Left renal pelvis (tissue), 4 donors: ENCODE data around the gene RCAN2. TPM values are rescaled to one million over a fixed set of nuclear protein-coding genes. Genes with fewer than 3 reads are reported as not detected.
"Not testable (repeated sequence)": the region's sequence is repeated elsewhere in the genome, so short reads cannot be mapped to it uniquely, and the experiment has no call there.

Source experiments
- DNase-seq, 4 donors: peaks; one replicate each; pipeline ENCODE4 v3.0.0-alpha.2; 2013; ENCODE audit warnings: low read depth in 4 of 4, low spot score in 3 of 4
- polyA plus RNA-seq, 4 donors: library from polyadenylated mRNA; unstranded; fragments of 120-200 nt; gene quantifications; one replicate each; pipeline ENCODE4 v1.2.1, GENCODE V29; 2013; ENCODE audit not compliant: insufficient read length in 4 of 4

Gene RCAN2
- polyA plus RNA-seq, 4 donors = 7.8 to 30.7 (median 23.8) TPM

DNA sequence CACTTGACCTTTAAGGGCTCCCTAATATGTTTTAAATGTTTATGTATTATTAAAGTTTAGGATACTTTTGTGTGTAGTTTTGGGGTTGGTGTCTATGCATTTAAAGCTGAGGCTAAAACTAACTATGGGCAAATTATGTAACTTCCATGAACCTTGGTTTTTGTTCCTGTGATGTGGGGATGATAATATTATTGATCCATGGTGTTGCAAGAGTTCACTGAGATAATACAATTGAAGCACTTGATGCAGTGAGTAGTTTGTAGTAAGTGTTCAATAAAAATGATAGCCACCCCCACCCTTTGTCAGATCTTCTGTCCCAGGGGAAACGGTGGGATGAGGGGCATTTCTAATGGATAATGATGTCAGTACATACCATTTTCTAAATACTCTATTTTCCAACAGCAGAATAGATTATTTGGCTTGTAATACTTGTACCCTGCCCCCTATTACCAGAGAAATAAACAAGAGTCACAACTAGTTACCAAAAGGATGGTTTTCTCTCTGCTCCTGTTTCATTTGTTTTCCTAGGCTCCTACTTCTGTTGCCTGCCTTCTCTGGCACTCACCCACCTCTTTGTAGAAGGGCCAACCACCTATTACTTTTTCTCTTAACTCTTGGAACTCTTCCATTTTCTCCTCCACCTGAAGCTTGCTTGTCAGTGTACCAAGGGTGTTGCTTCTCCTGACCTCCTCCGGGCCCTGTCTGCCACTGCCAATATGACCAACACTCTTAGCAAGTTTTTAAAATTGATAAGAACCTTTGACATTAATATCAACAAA lies 97.9 kb downstream of the RCAN2 start:
- DNase-seq = no peak

DNA sequence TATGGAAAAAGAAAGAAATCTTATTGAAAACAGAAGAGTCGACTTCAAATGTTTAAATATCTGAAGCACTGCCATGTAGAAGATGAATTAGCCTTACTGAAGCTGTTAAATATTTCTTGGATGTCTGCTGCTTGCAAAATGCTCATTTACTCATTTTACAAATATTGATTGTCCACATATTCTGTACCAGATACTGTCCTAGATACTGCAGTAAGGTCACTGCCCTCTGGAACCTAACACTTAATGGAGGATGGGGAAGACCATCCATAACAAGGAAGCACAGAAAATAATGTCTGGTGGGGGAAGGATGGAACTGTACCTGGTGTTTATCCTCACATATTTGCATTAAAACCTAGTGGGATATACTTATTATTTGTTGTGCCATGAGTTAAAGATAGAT lies 99.0 kb downstream of the RCAN2 start:
- DNase-seq = no peak

DNA sequence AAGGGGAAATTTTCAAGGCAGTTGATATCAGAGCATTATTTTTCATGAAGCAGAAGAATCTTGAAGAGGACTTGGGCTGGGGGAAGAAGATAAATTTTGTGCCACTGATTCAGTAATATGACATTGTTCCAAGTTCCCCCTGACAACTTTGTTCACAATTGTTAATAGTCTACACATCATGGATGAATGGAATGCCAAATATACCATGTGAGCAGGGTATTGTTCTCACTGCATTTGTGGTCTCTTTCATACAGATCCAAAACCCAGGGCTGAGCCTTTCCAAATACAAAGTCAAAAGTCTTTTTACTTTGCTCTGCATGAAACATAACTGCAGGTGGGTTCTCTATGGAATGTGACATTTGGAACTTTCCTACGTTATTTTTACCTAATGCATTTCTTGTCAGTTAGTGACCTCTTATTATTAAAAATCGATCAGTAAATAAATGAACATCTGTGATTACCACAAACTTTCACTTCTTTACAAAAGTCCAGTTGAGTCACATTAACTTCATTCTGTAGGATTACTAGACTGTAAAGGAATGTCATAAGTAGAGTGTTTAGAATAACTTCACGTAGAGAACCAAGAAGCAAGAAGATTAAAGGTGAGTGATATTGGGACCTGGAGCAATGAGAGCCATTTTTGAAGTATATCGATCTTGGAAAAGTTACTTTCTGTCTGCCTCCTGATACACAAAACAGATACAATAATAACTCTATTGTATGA lies 100.9 kb downstream of the RCAN2 start:
- DNase-seq = no peak

DNA sequence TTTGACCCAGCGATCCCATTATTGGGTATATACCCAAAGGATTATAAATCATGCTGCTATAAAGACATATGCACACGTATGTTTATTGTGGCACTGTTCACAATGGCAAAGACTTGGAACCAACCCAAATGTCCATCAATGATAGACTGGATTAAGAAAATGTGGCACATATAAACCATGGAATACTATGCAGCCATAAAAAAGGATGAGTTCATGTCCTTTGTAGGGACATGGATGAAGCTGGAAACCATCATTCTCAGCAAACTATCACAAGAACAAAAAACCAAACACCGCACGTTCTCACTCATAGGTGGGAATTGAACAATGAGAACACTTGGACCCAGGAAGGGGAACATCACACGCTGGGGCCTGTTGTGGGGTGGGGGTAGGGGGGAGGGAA lies 103.5 kb downstream of the RCAN2 start:
- not testable (repeated sequence) for DNase-seq

DNA sequence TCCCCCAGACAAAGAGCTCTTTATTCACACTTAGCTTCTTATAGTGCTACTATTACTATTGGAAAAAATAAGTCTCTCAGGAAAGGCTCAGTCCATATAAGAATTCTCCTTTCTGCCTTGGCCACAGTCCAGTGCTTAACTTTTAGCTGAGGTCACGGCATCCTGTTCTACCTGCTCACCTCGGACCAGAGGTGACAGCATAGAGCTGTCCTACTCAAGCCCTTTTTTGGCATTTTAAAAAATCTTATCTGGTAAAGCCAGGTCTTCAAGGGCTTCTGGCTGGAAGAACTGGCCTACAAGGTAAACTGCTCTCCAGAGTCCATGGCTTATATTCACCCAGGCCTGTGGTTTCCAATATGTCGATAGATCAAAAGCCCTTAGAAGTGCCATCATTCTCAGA lies 109.7 kb downstream of the RCAN2 start:
- no peak for DNase-seq

DNA sequence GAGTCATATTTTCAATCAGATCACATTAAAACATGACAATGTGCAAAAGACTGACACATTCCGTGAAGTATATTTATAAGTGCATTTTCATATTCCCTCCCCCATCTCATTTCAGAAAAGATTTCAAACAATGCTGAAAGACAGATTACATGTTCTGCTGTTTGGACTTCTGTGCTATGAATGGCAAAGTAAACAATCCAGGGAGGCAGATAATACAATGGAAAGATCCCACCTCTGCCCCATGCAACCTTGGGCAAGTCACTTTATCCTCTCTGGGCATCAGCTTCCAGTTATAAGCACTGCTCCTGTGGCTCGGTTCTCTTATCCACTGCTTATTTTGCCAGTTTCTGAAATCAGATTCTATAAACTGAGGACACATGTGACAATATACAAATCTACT lies 110.2 kb downstream of the RCAN2 start:
- DNase-seq = no peak

DNA sequence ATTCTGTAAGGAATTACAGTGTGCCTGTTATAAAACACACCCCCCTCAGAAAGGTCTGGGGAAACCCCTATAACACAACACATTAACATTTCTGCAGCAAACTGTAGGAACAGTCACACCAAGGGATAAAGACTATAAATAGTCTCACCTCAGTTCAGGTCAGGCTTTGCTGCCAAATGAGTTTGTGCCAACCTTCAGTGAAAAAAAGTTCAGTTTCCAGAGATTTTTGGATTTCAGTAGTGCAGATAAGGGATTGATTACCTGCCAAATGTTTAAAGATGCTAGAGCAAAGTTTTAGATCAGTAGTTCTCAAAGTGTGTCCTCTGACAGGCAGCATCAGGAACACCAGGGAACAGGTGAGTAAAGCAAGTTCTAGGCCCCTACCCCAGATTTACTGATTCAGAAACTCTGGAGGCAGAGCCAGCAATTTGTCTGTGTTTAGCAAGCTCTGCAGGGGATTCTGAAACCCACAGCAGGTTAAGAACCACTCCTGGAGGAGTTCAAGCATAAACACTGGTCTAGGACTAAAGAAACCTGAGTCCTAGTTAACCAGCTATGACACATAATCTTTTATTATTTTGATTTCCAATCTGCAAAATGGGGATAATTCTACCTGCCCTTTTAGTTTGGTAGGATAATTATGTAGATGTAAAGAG lies 111.0 kb downstream of the RCAN2 start:
- DNase-seq = no peak

DNA sequence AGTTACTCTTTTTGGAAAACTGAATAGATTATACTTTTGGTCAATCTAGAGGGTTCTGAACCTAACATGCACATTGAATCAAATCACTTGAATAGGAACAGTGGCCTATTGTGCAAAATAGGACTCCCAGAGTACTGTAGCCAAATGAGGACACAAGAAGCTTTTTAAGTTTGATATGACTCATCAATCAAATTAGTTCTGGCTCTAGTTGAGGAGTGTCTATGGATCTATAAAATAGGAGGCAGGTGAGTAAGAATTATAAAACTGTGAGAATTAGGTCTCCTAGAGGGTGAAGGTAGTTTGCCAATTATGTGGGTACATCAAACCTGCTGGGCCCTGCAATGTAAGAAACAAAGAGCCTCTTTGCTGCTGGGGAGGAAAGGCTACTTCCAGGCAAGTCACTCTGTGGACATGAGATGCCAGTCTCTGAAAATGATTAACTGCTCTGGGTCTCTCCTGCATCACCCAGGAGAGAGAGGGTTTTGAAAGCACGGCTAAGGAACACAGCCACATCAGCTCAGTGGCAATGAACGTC lies 112.3 kb downstream of the RCAN2 start:
- no peak for DNase-seq

DNA sequence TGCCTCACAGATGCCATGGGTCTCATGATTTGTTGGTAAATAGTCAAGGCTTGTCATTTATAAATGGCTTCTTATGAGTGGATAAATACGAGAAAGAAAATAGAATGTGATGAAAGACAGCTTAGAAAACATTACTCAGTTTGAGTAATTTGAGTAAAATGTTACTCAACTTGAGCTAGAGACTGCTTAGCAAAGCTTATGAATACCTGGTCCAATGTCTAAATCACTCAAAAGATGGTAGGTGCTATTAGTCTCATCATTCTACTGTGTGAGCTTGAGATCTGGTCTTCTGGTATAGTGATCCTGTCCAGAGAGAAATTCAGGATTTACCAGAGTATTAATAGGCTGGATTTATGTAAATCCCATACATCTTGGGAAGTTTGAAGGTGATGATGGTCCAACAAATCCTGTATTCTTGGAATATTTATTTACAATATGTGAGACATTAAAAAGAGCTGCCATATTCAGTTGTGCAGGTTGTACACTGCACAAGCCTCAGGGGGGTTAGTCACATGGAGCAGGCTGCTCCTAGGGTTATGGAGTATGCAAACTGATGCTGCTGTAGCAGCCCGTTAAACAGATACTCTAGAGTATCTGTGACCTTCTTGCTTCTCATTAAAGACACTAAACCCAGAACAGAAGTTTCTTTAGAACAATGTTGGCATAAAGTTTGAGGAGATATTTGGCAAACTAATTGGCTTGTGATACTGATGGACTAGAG lies 112.9 kb downstream of the RCAN2 start:
- DNase-seq = no peak

DNA sequence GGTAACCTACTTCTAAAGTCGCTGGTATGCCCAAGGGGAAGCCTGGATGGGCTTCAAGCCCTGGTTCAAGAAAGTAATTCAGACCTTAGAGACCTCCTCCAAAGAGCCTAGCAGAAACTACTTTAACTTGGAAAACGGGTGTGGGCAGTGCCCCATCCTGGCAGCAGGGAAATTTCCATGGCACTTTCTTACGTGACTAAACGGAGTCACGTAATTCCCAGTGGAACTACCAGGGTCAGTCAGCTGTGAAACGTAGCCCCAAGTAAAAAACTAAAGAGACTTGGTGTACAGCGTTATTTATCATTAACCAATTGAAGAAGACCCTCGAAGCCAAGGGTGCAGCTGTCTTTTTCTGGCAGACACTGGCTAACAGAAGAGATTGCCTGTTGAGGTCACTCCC lies 114.0 kb downstream of the RCAN2 start:
- no peak for DNase-seq

DNA sequence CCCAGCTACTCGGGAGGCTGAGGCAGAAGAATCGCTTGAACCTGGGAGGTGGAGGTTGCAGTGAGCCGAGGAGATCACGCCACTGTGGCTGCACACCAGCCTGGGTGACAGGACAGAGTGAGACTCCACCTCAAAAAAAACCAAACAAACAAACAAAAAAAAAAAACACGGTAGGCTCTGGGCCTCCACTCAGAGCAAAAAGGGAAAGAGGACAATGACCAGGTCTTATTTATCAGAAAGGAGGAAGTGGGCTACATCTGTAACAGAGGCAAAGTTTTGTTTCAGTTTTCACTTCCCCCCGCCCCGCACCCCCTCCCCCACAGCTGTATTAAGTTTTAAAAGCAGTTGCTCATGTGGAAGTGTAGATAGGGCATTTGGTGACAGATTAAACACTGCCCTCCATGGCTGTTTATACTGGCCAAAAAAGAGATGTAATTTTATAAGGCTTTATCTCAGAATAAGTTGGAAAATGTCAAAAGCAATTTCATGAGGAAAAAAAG lies 114.6 kb downstream of the RCAN2 start:
- no peak for DNase-seq

DNA sequence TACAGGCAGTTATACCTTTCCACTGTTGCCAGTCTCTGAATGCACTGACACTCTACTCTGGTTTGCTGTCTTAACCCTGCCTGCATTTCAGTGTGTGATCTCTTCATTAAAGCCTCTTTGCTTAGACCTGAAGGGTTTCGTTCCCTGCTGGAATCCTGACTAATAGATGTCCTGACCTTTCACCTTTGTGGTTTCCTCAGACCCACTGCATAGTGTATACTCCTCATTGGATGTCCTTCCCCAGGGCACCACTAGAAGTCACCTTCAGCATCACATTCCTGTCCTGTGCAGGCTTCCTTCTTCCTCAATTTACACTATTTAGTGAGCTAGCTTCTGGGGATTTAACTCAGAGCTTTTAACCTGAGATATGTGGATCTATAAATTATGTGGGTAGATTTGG lies 120.6 kb downstream of the RCAN2 start:
- no peak for DNase-seq

DNA sequence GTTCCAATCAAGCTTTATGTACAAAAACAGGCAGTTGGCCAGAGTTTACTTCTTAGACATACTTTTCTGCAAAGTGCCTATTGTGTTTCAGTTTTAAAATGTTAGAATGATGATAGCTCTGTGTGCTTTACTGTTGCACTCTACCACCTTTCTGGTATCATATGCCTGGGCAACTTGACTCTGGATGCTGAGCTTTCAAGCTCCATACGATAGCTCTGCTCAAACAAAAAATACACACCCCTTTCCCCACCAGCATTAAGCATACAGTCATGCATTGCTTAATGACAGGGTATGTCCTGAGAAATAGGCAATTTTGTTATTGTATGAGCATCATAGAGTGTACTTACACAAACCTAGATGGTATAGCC lies 123.1 kb downstream of the RCAN2 start:
- no peak for DNase-seq

DNA sequence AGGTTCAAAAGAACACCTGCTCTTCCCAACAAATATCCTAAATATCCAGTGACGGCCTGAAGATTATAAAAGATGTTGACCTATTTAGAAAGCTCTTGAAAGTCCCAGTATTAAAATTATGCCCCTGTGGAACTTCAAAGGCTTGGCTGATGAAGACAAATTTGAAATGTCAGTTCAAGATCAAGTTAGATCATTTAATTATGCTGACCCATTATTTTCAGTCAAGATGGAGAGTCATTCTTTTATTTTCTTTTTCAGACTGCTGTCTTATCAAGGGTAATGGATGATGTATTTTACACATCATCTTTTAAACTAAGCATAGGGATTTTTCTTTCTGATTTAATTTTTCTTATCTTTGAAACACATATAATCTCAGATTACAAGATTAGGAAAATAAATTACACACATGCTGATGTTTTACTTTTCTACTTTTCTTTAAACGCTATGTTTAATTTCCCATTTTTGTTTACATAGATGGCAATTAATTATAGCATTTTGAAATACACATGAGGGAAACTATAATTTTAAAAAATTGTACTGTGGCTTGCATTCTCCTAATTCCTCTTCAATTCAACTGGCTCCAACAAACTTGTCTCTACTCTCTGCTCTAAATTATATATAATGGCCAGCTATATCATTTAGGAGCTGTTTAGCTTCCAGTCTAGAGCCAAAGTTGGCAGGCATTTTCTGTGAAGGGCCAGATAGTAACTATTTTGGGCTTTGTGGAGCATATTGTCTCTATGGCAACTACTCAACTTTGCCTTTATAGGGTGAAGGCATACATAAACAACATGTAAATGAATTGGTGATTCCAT lies 123.7 kb downstream of the RCAN2 start:
- DNase-seq = peak; percentile 31 to 46 (median 36)

DNA sequence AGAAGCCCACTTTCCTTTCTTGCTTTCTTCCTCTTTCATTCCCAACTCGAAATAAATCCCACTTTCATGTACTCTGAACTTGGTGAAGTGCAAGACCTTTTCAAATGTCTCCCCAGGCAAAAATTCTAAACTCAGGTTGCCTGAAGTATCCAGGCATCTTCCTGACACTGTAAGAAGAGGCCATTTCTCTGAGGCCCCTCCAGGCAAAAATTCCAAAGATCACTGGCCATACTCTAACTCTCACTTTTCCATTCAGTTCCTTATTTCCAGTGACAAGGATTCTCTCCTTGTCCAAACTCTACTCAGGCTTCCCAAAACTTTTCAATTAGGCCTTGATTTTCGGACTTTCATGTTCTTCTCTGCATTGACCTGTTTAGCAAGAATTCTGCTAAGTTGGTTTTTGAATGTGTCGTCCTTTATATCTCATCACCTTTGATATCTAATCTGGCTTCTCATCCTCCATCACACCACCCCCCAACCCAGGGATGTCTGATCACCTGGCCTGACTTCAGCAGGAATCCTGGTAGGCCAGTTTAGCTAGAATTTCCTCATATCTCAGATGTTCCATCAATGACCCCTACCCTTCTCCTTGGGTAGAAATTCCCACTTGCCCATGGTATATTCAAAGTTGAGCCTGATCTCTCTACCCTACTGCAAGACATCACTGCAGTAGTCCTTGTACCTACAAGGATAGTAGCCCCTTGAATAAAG lies 124.9 kb downstream of the RCAN2 start:
- no peak for DNase-seq

DNA sequence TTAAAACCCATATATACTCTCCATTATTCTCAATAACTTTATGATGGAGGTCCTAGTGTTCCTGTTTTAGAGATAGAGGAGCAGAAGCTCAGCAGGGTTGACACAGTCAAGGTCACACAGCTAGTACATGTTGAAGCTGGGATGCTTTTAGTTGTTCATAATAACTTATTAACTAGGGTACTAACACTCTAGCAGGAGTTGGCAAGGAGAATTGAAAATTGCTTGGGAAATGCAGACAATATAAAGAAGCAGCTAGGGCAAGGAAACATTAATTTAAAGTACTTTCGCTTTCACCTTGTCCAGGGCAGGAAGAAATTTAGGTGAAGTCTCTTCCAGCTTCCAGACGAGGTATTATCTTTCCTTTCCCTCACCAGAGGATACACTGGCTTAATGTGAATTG lies 133.7 kb downstream of the RCAN2 start:
- no peak for DNase-seq

DNA sequence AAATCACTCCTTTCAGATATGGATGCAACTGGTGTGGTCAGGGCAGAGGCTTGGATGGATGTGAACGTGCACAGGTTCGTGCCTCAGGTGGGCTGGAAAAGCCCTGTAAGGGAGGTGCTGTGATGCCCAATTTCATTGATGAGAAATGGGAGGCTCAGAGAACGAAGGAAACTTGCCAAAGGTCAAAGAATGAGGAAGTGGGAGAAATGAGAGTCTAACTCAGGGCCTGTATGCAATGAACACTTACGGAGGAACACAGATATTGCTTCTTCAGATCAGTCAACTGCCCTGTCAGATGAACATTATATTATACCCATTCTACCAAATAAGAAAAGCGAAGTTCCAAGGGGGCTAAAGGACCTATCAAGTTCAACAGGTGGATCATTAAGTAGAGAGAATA lies 134.7 kb downstream of the RCAN2 start:
- no peak for DNase-seq

DNA sequence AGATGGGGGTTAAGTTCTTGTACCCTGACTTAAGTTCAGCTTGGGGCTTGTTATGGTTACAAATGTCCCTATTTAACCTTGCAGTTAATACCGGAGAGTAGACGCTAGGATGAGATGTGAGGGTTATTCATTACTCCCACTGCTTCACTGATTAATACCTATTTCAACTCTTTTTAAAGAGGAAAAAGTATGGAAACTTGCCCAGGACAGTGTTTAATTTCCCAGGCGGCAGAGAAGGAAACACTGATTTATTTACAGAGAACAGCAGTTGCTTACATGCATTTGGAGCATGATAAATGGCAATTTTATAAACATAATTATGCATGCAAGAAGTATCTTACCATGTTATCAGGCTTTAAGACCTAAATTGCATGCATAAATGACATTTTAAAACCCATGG lies 137.7 kb downstream of the RCAN2 start:
- no peak for DNase-seq

DNA sequence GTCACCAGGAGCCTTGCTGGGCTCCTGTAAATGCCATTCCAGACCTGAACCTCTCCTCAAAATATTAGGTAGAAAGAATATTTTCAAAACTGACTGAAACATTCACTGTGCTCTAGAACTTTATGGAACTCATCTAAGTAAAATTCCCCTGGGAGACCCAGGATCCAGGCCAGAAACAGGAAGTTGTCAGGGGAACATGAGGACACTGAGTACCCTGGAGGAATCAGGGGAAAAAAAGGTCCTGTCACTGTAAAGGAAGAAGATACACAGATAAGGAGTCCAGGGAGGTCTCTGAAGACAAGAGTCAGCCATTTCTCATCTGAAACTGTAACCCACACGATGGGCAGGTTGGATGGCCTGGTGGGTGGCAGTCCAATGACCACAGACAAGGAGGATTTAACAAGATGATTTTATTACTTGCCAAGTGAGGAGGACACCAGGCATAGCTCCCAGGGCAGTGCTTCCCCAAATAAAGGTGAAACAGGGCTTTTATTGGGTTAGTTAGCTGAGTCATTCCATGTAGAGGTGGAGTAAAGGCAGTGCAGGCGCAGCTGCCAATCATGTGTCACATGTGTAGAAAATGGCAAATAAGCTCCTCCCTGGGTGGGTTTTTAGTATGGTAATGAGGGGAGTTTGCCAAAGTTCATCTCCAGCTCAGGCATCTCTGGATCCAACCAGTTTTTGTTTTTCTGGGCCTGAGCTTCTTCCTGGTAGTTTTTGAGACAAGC lies 138.5 kb downstream of the RCAN2 start:
- no peak for DNase-seq
